GM19372 (cell line): ENCODE measurements around the gene ZNF575.

Experiments
- ATAC-seq: cut with Tn5 transposase; IDR thresholded peaks from one replicate; pipeline ENCODE4 v1.9.1; 2021; ENCODE audit warnings: mild to moderate bottlenecking, low read depth, moderate library complexity; ENCODE audit not compliant: unreplicated experiment

ZNF575 gene

GRCh38 chr19:43569657-43570056 lies 36.7 kb downstream of the ZNF575 start:
- ATAC-seq, result no peak

DNA sequence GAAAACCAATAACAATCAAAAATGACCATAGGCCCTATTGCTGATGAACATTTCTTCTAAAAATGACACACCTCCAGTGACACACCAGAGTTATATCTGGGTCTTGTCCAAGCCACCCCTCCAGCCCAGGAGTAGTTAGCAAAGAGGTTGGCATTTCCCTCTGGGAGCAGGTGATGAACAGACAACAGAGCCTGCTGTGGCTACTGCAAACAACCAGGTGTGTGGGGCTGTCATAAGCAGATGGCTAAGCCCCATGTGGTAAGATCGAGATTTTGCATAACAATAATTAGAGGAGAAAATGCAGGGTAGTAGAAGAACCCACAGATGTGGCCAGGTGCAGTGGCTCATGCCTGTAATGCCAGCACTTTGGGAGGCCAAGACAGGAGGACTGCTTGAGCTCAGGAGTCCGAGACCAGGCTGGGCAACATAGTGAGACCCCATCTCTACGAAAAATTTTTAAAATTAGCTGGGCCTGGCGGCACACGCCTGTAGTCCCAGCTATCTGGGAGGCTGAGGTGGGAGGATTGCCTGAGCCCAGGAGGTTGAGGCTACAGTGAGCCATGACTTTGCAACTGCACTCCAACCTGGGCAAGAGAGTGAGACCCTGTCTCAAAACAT lies 37.3 kb downstream of the ZNF575 start:
- ATAC-seq, result no peak

GRCh38 chr19:43572171-43572588 lies 39.2 kb downstream of the ZNF575 start:
- no peak for ATAC-seq

DNA sequence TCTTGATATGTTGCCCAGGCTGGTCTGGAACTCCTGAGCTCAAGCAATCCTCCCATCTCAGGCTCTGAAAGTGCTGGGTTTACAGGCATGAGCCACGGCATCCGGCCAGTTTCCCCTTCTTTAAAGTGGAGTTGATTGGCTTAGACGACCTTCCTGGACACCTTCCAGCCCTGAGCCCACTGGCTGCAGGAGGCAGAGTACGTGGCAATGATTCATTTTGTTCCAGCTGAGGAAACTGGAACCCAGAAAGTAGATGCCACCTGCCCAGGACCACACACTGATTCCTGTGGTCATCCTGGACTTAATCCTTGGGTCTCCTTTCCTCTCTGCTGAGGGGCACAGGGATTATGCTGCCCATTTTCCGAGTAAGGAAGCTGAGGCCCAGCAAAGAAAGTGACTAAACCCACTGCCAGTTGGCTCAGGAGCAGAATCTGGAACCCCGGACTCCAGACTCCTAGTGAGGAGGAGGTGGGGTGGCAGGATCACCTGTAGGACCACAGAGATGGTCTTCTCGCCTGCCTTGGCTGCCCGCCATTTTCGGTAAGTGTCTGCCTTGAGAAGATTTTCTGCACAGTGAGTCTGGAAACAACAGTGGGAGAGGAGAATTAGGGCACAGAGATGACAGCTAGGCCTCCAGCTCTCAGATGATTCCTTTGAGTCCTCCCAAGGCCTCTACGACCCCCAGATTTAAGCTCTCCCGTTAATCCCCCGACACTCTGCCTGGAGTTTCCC lies 41.6 kb downstream of the ZNF575 start:
- ATAC-seq, result no peak

GRCh38 chr19:43575156-43575950 lies 42.4 kb downstream of the ZNF575 start, which contains the start of the genes PINLYP and XRCC1:
PINLYP (plus strand) TSS chr19:43575801; CDS start chr19:43577192, 1,391 bp downstream.
XRCC1 (minus strand) TSS chr19:43575527; CDS start chr19:43575458, 69 bp downstream.
- ATAC-seq, result peak; percentile 97

GRCh38 chr19:43575955-43576878 lies 43.2 kb downstream of the ZNF575 start:
- ATAC-seq, result no peak

DNA sequence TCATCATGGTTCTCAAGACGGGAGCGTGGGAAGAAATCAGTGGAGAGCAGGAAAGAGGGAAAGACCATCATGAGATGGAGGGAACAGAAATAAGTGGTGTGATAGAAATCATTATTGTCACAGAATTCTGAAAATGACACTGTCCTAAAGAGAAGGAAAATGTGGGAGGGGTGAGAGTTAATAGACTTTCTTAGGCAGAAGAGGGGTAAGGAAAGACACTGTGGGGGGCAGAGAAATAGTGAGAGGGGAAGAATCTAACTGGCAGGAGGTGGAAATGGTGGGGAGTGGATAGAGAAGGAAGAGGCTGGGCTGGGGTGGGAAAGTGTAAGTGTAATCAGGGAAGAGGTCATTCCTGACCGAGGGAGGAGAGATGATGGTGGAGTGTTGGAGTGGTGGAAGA lies 45.8 kb downstream of the ZNF575 start:
- no peak for ATAC-seq

DNA sequence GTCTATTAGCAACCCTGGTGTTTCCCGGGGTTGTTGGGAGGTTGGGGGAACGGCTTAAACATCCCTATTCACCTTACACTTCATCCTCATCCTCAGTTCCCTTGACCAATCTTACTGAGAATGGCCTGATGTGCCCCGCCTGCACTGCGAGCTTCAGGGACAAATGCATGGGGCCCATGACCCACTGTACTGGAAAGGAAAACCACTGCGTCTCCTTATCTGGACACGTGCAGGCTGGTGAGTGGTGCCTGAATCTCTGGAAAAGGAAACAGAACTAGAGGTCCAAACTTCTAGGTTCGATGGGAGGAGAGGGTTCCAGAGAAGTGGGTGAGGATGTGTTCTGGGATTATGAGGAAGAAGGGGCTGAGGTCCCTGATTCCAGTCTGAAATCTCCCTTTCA lies 48.5 kb downstream of the ZNF575 start:
- no peak for ATAC-seq

DNA sequence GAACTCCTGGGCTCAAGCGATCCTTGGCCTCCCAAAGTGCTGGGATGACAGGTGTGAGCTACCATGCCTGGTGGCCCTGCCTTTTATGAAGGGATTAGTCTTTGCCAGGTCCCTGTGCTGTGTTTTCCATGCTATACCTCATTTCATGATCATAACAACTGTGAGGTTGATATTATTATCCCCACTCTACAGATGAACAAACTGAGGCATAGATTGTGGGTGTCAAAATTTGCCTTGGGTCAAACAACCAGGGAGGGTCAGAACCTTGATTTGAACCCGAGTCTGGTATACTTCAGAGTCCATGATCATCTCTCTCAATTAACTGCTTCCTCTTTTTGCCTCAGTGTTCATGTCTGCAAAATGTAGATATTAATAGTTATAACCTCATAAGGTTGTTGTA lies 49.5 kb downstream of the ZNF575 start:
- ATAC-seq, result no peak

DNA sequence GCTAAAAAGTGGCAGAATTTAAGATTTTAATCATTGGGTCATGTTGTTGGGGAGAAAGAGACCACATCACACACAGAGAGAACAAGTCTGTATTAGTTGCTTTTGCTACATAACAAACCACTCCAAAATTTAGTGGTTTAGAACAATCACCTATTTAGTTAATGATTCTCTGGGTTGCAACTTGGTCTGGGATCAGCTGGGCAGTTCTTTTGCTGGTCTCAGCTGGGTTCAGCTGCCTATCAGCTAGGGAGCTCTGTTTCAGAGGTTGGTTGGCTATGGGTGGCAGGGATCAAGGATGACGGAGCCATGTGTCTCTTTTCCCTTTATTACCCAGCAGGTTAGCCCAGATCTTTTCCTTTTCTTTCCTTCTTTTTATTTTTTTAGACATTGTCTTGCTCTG lies 51.5 kb downstream of the ZNF575 start:
- ATAC-seq, result no peak
